GM12878 (cell line): ENCODE data around the gene POMP. TPM values are rescaled to one million over a fixed set of nuclear protein-coding genes. Genes with fewer than 3 reads are reported as not detected.

Experiments
- ATAC-seq: fragments of 200-7000 bp; cut with Tn5 transposase; 3 replicates; pipeline ENCODE4 v1.9.1; 2020; ENCODE audit warnings: mild to moderate bottlenecking, moderate library complexity
- Bru-seq: library from RNA; stranded (reverse); fragments of 400-500 nt; gene quantifications from one replicate; lab custom pipeline; 2021; lab: Mats Ljungman, UMichigan
- BruChase-seq, 2 experiments: library from RNA; stranded (reverse); fragments of 400-500 nt; gene quantifications; one replicate each; lab custom pipeline; 2021; lab: Mats Ljungman, UMichigan
- BruUV-seq: library from RNA; stranded (reverse); fragments of 400-500 nt; replicated peaks from 2 replicates; lab custom pipeline; 2021; lab: Mats Ljungman, UMichigan
- CTCF ChIA-PET: fragments of 300-600 bp; sonication (Branson Sonifier 250); formaldehyde crosslinking; extraction: SDS; loops from one replicate; lab custom pipeline; 2021; ENCODE audit warnings: inconsistent platforms; lab: Yijun Ruan, JAX
- POLR2A ChIA-PET: fragments of 350-600 bp; formaldehyde crosslinking; extraction: SDS; loops from one replicate; lab custom pipeline; 2021; ENCODE audit warnings: inconsistent platforms; lab: Charles Lee
- RAD21 ChIA-PET: fragments of 300-600 bp; sonication (Branson Sonifier 250); formaldehyde crosslinking; loops from one replicate; lab custom pipeline; 2023; ENCODE audit warnings: antibody characterized with exemption; ENCODE audit not compliant: unreplicated experiment; lab: Charles Lee
- SMC1A ChIA-PET: fragments of 300-600 bp; sonication (Branson Sonifier 250); formaldehyde crosslinking; loops from one replicate; lab custom pipeline; 2023; ENCODE audit not compliant: unreplicated experiment, uncharacterized antibody; lab: Charles Lee
- DNase-seq: peaks from one replicate; pipeline ENCODE4 v3.0.0-alpha.2; 2011; ENCODE audit warnings: low read depth, low spot score
- FAIRE-seq: peaks from 3 replicates; lab custom pipeline; 2011; peaks lifted over from hg19 to GRCh38; lab: Jason Lieb, UNC
- H2AFZ ChIP-seq: 2 replicates; pipeline ENCODE4 v1.6.0; 2011; ENCODE audit warnings: low read depth, low read length, control low read depth; ENCODE audit not compliant: control insufficient read depth
- H3K27ac ChIP-seq: 2 replicates; pipeline ENCODE4 v1.5.1; 2011; ENCODE audit warnings: control low read depth; ENCODE audit not compliant: control insufficient read depth, insufficient read depth
- H3K27me3 ChIP-seq, 2 experiments: replicated peaks in 1 of 2; 2 replicates each; pipeline versions ENCODE4 v1.6.0 to v1.6.1; 2011; ENCODE audit warnings: low read length in 1 of 2; ENCODE audit not compliant: control insufficient read depth in 2 of 2, insufficient read depth in 2 of 2
- H3K36me3 ChIP-seq, 2 experiments: 2 replicates each; pipeline ENCODE4 v1.5.1; 2011; ENCODE audit warnings: low read length in 1 of 2; ENCODE audit not compliant: control insufficient read depth in 2 of 2, insufficient read depth in 2 of 2
- H3K4me1 ChIP-seq: 2 replicates; pipeline ENCODE4 v1.6.1; 2011; ENCODE audit warnings: mild to moderate bottlenecking, low read length, moderate library complexity, mixed read lengths; ENCODE audit not compliant: control insufficient read depth, insufficient read depth
- H3K4me2 ChIP-seq: 2 replicates; pipeline ENCODE4 v1.6.0; 2011; ENCODE audit warnings: control low read depth; ENCODE audit not compliant: control insufficient read depth, insufficient read depth
- H3K4me3 ChIP-seq: fragments of 200-600 bp; sonication (generic); 2 replicates; pipeline ENCODE4 v1.5.1; 2016
- H3K79me2 ChIP-seq: 2 replicates; pipeline ENCODE4 v1.6.0; 2011; ENCODE audit warnings: low read length; ENCODE audit not compliant: control insufficient read depth, insufficient read depth
- H3K9ac ChIP-seq: 2 replicates; pipeline ENCODE4 v1.8.0; 2011; ENCODE audit warnings: low read length, control low read depth, mixed read lengths; ENCODE audit not compliant: control insufficient read depth, insufficient read depth
- H3K9me3 ChIP-seq: replicated peaks from 3 replicates; pipeline ENCODE4 v1.5.1; 2011; ENCODE audit warnings: mild to moderate bottlenecking, low read length; ENCODE audit not compliant: control insufficient read depth, insufficient read depth
- H4K20me1 ChIP-seq: 2 replicates; pipeline ENCODE4 v1.6.0; 2011; ENCODE audit not compliant: control insufficient read depth, insufficient read depth
- ATF7 ChIP-seq: fragments of 450-650 bp; IDR thresholded peaks from 2 replicates; pipeline ENCODE4 v1.6.1; 2016; ENCODE audit warnings: low read depth, mild to moderate bottlenecking
- CREB1 ChIP-seq: IDR thresholded peaks from 2 replicates; pipeline ENCODE4 v1.6.1; 2012; ENCODE audit warnings: low read depth, mild to moderate bottlenecking, inconsistent platforms
- CTCF ChIP-seq, 3 experiments: IDR thresholded peaks in 2 of 3; conservative IDR thresholded peaks in 1 of 3; 2 replicates each; pipeline ENCODE4 v1.5.1; 2011; ENCODE audit warnings: low read depth in 3 of 3, low read length in 3 of 3, mild to moderate bottlenecking in 3 of 3, control low read depth in 2 of 3, moderate library complexity in 2 of 3, inconsistent platforms in 1 of 3, mixed read lengths in 1 of 3; ENCODE audit not compliant: control insufficient read depth in 2 of 3, insufficient read depth in 1 of 3; ENCODE audit errors: extremely low read depth in 1 of 3
- EZH2 ChIP-seq: IDR thresholded peaks from 2 replicates; pipeline ENCODE4 v1.6.1; 2012; ENCODE audit warnings: low read depth, mild to moderate bottlenecking, control low read depth, inconsistent platforms, low read length, borderline replicate concordance; ENCODE audit not compliant: control insufficient read depth
- HDAC6 ChIP-seq: fragments of 200-600 bp; sonication (generic); IDR thresholded peaks from one replicate; pipeline ENCODE4 v1.8.0; 2017; ENCODE audit warnings: antibody characterized with exemption; ENCODE audit not compliant: unreplicated experiment
- HDGF ChIP-seq: fragments of 450-650 bp; IDR thresholded peaks from 2 replicates; pipeline ENCODE4 v1.6.1; 2016; ENCODE audit warnings: antibody characterized with exemption
- MXI1 ChIP-seq: fragments of 150-350 bp; IDR thresholded peaks from 2 replicates; pipeline ENCODE4 v1.6.1; 2011; ENCODE audit warnings: low read depth, mild to moderate bottlenecking, inconsistent platforms, low read length, improper control_type of control experiment
- MYC ChIP-seq: IDR thresholded peaks from 2 replicates; pipeline ENCODE4 v1.6.1; 2011; ENCODE audit warnings: mild to moderate bottlenecking, low read length, moderate library complexity, inconsistent platforms; ENCODE audit not compliant: insufficient read depth, insufficient replicate concordance, insufficient read length, severe bottlenecking
- NBN ChIP-seq: fragments of 450-650 bp; IDR thresholded peaks from 2 replicates; pipeline ENCODE4 v1.6.1; 2016
- NKRF ChIP-seq: fragments of 450-650 bp; conservative IDR thresholded peaks from 2 replicates; pipeline ENCODE4 v1.6.1; 2017; ENCODE audit warnings: mild to moderate bottlenecking, moderate library complexity
- SREBF2 ChIP-seq: IDR thresholded peaks from 2 replicates; pipeline ENCODE4 v1.6.1; 2012; ENCODE audit warnings: mild to moderate bottlenecking, low read length
- TAF1 ChIP-seq: IDR thresholded peaks from 2 replicates; pipeline ENCODE4 v1.6.1; 2011; ENCODE audit warnings: mild to moderate bottlenecking, low read depth, low read length, borderline replicate concordance
- ZSCAN29 ChIP-seq: fragments of 450-650 bp; IDR thresholded peaks from 2 replicates; pipeline ENCODE4 v1.6.1; 2017; ENCODE audit warnings: mild to moderate bottlenecking, moderate library complexity
- WGBS: methylation state at CpG from one replicate; pipeline ENCODE4 v1.1.6; 2016; ENCODE audit warnings: low lambda C conversion rate; ENCODE audit not compliant: insufficient replicate concordance, insufficient coverage; ENCODE audit errors: missing lambda C conversion rate; 5-methylcytosine and 5-hydroxymethylcytosine counted together
- in situ Hi-C: fragments of 300-500 bp; cut with MboI; formaldehyde crosslinking; loops from 9 replicates; pipeline ENCODE4 v1.14.3; 2018; ENCODE audit warnings: mixed read lengths
- intact Hi-C: fragments of 100-400 bp; cut with micrococcal nuclease; formaldehyde crosslinking; loops from one replicate; pipeline ENCODE4 v1.14.2; 2022; ENCODE audit not compliant: unreplicated experiment
- long read RNA-seq, 2 experiments: library from polyadenylated mRNA; unstranded; transcript quantifications; one replicate each; pipeline ENCODE4 v2.0.0, GENCODE V29; 2019 to 2020
- polyA minus RNA-seq, 3 experiments: library from RNA; depleted of rRNA, polyadenylated mRNA; stranded (reverse); fragments of >200 nt; gene quantifications; 2 replicates each; pipeline ENCODE4 v1.2.3, GENCODE V29; 2011
- polyA plus RNA-seq, 11 experiments: library from polyadenylated mRNA; depleted of rRNA in 4 of 11; unstranded in 6 of 11; stranded (reverse) in 5 of 11; fragments of >200 nt; fragmentation: Nextera tagmentation in 4 of 11; fragmentation: Illumina TruSeq in 1 of 11; extraction: Ambion mirVana in 4 of 11; extraction: Trizol in 1 of 11; gene quantifications; 1 replicate in 1 of 11; 2 replicates in 10 of 11; pipeline versions ENCODE4 v1.2.1 to v1.2.3, GENCODE V29; 2011 to 2016; ENCODE audit warnings: inconsistent platforms in 2 of 11, missing spikeins in 2 of 11, low read depth in 1 of 11
- total RNA-seq, 4 experiments: library from RNA; depleted of rRNA in 3 of 4; stranded (reverse); fragments of >200 nt in 3 of 4; fragmentation: Illumina TruSeq in 1 of 4; extraction: Trizol in 1 of 4; gene quantifications; 2 replicates each; pipeline versions ENCODE4 v1.2.1 to v1.2.3, GENCODE V29; 2013 to 2021

POMP gene
- 12.9 and 14.2 TPM in 2 replicates for total RNA-seq (2013; cell fraction: nucleolus; rRNA removed)
- total RNA-seq (2014; rRNA removed) = 96.5 and 108 TPM in 2 replicates
- total RNA-seq (2014; rRNA removed; fragmentation: Illumina TruSeq; extraction: Trizol) = 123 and 132 TPM in 2 replicates
- 101 TPM in 2 replicates for total RNA-seq (2021)
- 83.2 TPM for polyA plus RNA-seq (2011; ENCODE audit: low read depth)
- polyA plus RNA-seq (2011; rRNA removed) = 155 and 228 TPM in 2 replicates
- polyA plus RNA-seq (2011; cell fraction: cytosol; rRNA removed) = 38.3 and 55.6 TPM in 2 replicates
- polyA plus RNA-seq (2011; cell fraction: nucleus; rRNA removed) = 33.6 and 36.4 TPM in 2 replicates
- 132 and 145 TPM in 2 replicates for polyA plus RNA-seq (2012)
- 128 and 154 TPM in 2 replicates for polyA plus RNA-seq (2014; fragmentation: Illumina TruSeq; extraction: Trizol)
- polyA plus RNA-seq (2014; fragmentation: Nextera tagmentation; extraction: Ambion mirVana) = 100 to 1,000 TPM; 655 to 668 TPM
- 83.7 and 90.4 TPM in 2 replicates for polyA plus RNA-seq (2014; rRNA removed)
- 100 to 1,000 TPM; 430 to 468 TPM for polyA plus RNA-seq (2016; fragmentation: Nextera tagmentation; extraction: Ambion mirVana)
- polyA minus RNA-seq (2011; rRNA and poly(A)+ RNA removed) = 46.6 and 69.1 TPM in 2 replicates
- polyA minus RNA-seq (2011; cell fraction: cytosol; rRNA and poly(A)+ RNA removed) = 25.9 and 26.6 TPM in 2 replicates
- polyA minus RNA-seq (2011; cell fraction: nucleus; rRNA and poly(A)+ RNA removed) = 12.1 and 12.6 TPM in 2 replicates
- Bru-seq, nascent RNA = percentile 98 among the genes with signal in this experiment
- BruChase-seq, experiment 1, labeled RNA remaining after a 6-hour chase = percentile 93 among the genes with signal in this experiment
- percentile 92 among the genes with signal in this experiment for BruChase-seq, experiment 2, labeled RNA remaining after a 2-hour chase
- long read RNA-seq, experiment 1, transcript POMP-201 (6 exons, 1,330 nt) = major isoform, 314 of 352 reads
- long read RNA-seq, experiment 1, partial matches to known transcripts = 32 of 352 reads
- long read RNA-seq, experiment 1, other reads (novel, unspliced or antisense) = 6 of 352 reads
- long read RNA-seq, experiment 2, transcript POMP-201 (6 exons, 1,330 nt) = major isoform, 858 of 946 reads
- long read RNA-seq, experiment 2, partial matches to known transcripts = 74 of 946 reads
- long read RNA-seq, experiment 2, other reads (novel, unspliced or antisense) = 13 of 946 reads

GRCh38 chr13:28658796-28659620 lies at the start of gene POMP:
POMP (plus strand) TSS chr13:28659130; CDS start chr13:28659185, 55 bp downstream.
- Histone ChIP-seq H4K20me1 (no peaks in the 10 kb centered on the region; the same call in 1 of the 2 replicates), H3K36me3 (peaks cover 0 to 20% of the 10 kb centered on the region in 2 experiments; a peak in 3 of 4 replicates), H3K27me3 (no peaks in the 10 kb centered on the region), H3K27ac (peak within 1 kb of the TSS; percentile 99), H2AFZ (peak within 1 kb of the TSS; percentile 68), H3K4me1 (0 out of 2 replicates have a peak, but pooled peaks cover 4% of the 10 kb centered on the region), H3K9ac (peak within 1 kb of the TSS; percentile 99), H3K4me2 (peak within 1 kb of the TSS; percentile 89), H3K9me3 (no peaks in the 10 kb centered on the region), H3K4me3 (peak within 1 kb of the TSS; percentile 80), H3K79me2 (peaks cover 88% of the 10 kb centered on the region)
- RAD21 ChIA-PET = interaction anchor here (0.5 to 8.1 kb wide), 14 partner anchors 11 to 494 kb away, joined by 3 to 196 read pairs (median 3); partner anchors contain the start of gene SLC46A3
- ATAC-seq = peak; percentile 85
- intact Hi-C loops = loop anchor here (1.0 to 10.0 kb wide), 6 partner anchors 18 to 604 kb away; partner anchors contain the start of gene PAN3
- POLR2A ChIA-PET = interaction anchor here (0.7 to 5.7 kb wide), 8 partner anchors 16 to 520 kb away, joined by 3 to 84 read pairs (median 3); no protein-coding TSS in a partner anchor
- WGBS = under 1% methylated on average over 52 of the region's 64 CpGs
- SMC1A ChIA-PET = interaction anchor here (0.5 to 11.4 kb wide), 14 partner anchors 10 to 333 kb away, joined by 3 to 270 read pairs (median 3); no protein-coding TSS in a partner anchor
- peak; percentile 41 for FAIRE-seq
- CTCF ChIA-PET = interaction anchor here (0.9 to 8.1 kb wide), 7 partner anchors 12 to 335 kb away, joined by 3 to 139 read pairs (median 4); no protein-coding TSS in a partner anchor
- in situ Hi-C loops = no loop called here
- no TSS peak for BruUV-seq
- peak; percentile 82 for DNase-seq
- TF ChIP-seq TAF1 (peak; percentile 86; the same call in 1 of the 2 replicates), NBN (peak; percentile 81), HDGF (peak; percentile 89; the same call in 1 of the 2 replicates), MYC (no peak), CREB1 (peak; percentile 80; the same call in 1 of the 2 replicates), EZH2 (no peak), SREBF2 (peak; percentile 71), MXI1 (no peak), HDAC6 (peak; percentile 31), NKRF (peak; percentile 87), ATF7 (peak; percentile 50), CTCF (IDR thresholded peaks at IDR 0.05 in 2 of 3, conservative IDR thresholded peaks at IDR 0.05 in 1 of 3; ENCODE audit: control insufficient read depth in 2 of 3, extremely low read depth in 1 of 3, insufficient read depth in 1 of 3, low read depth in 3 of 3, low read length in 3 of 3) (no peak), ZSCAN29 (0 out of 2 replicates have a peak, but pooled peaks have one; percentile 54)
